CD8-positive, alpha-beta memory T cell (primary cell): Measurements from ENCODE around the gene RASSF7. TPM values are rescaled to one million over a fixed set of nuclear protein-coding genes. Genes with fewer than 3 reads are reported as not detected.

Experiments used
- CTCF ChIA-PET: fragments of 350-600 bp; sonication (Branson Sonifier 250); formaldehyde crosslinking; loops from one replicate; lab custom pipeline; 2021; ENCODE audit warnings: antibody characterized with exemption; lab: Charles Lee
- POLR2A ChIA-PET: fragments of 350-600 bp; sonication (Branson Sonifier 250); formaldehyde crosslinking; loops from one replicate; lab custom pipeline; 2021; ENCODE audit warnings: antibody characterized with exemption; lab: Charles Lee
- DNase-seq, 5 donors: peaks; one replicate each; pipeline versions ENCODE4 v3.0.0 to v3.0.0-alpha.2; 2020 to 2022; ENCODE audit warnings: mixed read lengths in 1 of 5
- H3K27ac ChIP-seq: one replicate; pipeline ENCODE4 v1.7.0; 2013; ENCODE audit warnings: low read depth, mild to moderate bottlenecking, low read length, moderate library complexity
- H3K27me3 ChIP-seq: 2 replicates; pipeline ENCODE4 v1.7.0; 2013; ENCODE audit warnings: low read length, mild to moderate bottlenecking; ENCODE audit not compliant: insufficient read depth, poor library complexity, severe bottlenecking
- H3K36me3 ChIP-seq: 2 replicates; pipeline ENCODE4 v1.7.0; 2013; ENCODE audit warnings: mild to moderate bottlenecking, low read length, moderate library complexity; ENCODE audit not compliant: insufficient read depth
- H3K4me1 ChIP-seq: 2 replicates; pipeline ENCODE4 v1.7.0; 2013; ENCODE audit warnings: mild to moderate bottlenecking, low read length, moderate library complexity; ENCODE audit not compliant: insufficient read depth
- H3K4me3 ChIP-seq: 2 replicates; pipeline ENCODE4 v1.7.0; 2013; ENCODE audit warnings: mild to moderate bottlenecking, low read length
- H3K9me3 ChIP-seq: 2 replicates; pipeline ENCODE4 v1.7.0; 2013; ENCODE audit warnings: mild to moderate bottlenecking, low read length
- H3K27ac Mint-ChIP-seq, 8 donors: one replicate each; pipeline ENCODE4 v1.8.0; 2020 to 2021; ENCODE audit warnings: mixed read lengths in 8 of 8, mild to moderate bottlenecking in 6 of 8, inconsistent platforms in 3 of 8, moderate library complexity in 3 of 8
- H3K27me3 Mint-ChIP-seq, 2 donors: one replicate each; pipeline ENCODE4 v1.8.0; 2020 to 2021; ENCODE audit warnings: mixed read lengths in 2 of 2, mild to moderate bottlenecking in 1 of 2, moderate library complexity in 1 of 2
- H3K36me3 Mint-ChIP-seq, 3 donors: one replicate each; pipeline ENCODE4 v1.8.0; 2020 to 2021; ENCODE audit warnings: mixed read lengths in 3 of 3, inconsistent platforms in 1 of 3, mild to moderate bottlenecking in 1 of 3
- H3K4me1 Mint-ChIP-seq, 3 donors: one replicate each; pipeline ENCODE4 v1.8.0; 2020 to 2021; ENCODE audit warnings: mixed read lengths in 3 of 3, inconsistent platforms in 1 of 3, mild to moderate bottlenecking in 1 of 3
- H3K4me3 Mint-ChIP-seq, 7 donors: one replicate each; pipeline ENCODE4 v1.8.0; 2020 to 2021; ENCODE audit warnings: mixed read lengths in 7 of 7, mild to moderate bottlenecking in 6 of 7, moderate library complexity in 4 of 7, inconsistent platforms in 2 of 7
- H3K9me3 Mint-ChIP-seq, 5 donors: one replicate each; pipeline ENCODE4 v1.8.0; 2020 to 2022; ENCODE audit warnings: mixed read lengths in 5 of 5, mild to moderate bottlenecking in 3 of 5, moderate library complexity in 2 of 5, inconsistent platforms in 1 of 5
- polyA plus RNA-seq: library from polyadenylated mRNA; unstranded; fragments of 300-500 nt; fragmentation: Illumina TruSeq; gene quantifications from one replicate; pipeline ENCODE4 v1.2.3, GENCODE V29; 2021
- total RNA-seq, 2 experiments: library from RNA; stranded (reverse); gene quantifications; one replicate each; pipeline ENCODE4 v1.2.3, GENCODE V29; 2021

Gene RASSF7
- total and polyA plus RNA-seq, 3 experiments from 2014 or later, result 20.4 to 39.7 (median 20.7) TPM

DNA sequence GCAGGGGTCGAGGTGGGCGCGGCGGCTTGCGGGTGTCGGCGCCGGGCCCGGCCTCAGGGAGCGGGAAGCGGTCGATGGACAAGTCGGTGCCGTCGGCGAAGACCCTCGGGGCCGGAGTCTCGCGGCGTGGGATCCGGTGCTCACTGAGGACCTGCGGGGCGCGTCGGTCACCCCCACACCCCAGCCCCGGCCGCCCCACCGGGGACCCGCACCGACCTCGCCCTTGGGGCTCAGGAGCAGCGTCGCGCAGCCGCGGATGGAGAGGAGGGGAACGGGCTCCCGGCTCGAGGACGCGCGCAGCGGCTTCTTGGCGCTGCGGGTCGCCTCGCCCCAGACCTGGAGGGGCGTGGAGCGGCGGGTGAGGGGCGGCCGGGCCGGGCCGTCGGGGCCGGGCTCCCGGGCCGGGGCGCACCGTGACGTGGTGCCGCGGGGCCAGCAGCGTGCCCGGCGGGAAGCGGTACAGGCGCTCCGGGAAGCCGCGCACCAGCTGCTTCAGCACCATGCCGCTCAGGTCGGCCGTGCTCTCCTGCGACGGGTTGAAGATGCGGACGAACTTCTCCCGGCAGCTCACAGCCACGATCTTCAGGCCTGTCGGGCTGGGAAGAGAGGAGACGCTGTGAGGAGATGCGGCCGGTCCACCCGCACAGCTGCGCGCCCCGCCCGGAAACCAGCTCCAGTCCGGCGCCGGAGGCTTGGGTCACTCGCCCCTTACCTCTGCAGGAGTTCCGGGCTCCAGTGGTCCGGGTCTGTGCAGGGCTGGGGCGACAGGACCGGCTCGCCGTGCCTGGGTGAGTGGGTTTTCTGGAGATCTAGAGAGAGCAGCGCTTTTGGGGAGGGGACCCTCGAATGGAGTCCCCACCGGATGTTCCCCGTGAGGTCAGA lies 4.7 kb upstream of the RASSF7 start:
- ChIA-PET POLR2A (interaction anchor here (0.7 to 1.8 kb wide), 5 partner anchors 13 to 169 kb away, joined by 3 to 13 read pairs (median 4); partner anchors contain the start of genes IRF7 and PHRF1), CTCF (interaction anchor here (0.6 to 4.0 kb wide), 14 partner anchors 10 to 208 kb away, joined by 3 to 49 read pairs (median 4); partner anchors contain the start of genes DEAF1, HRAS, LRRC56 and PHRF1)
- Histone ChIP-seq H3K4me3 (no peak overlapping the region), H3K27ac (no peak overlapping the region), H3K4me1 (peaks cover 18% of the 10 kb centered on the region), H3K27me3 (no peaks in the 10 kb centered on the region), H3K9me3 (no peaks in the 10 kb centered on the region), H3K36me3 (no peaks in the 10 kb centered on the region)
- Mint-ChIP-seq H3K4me1 (peaks cover 5 to 18% (median 6%) of the 10 kb centered on the region in 3 donors), H3K4me3 (peak overlapping the region in 6 of 7 donors; percentile 8 to 77 (median 58)), H3K27me3 (peaks cover 0 to 1% of the 10 kb centered on the region in 2 donors), H3K9me3 (no peaks in the 10 kb centered on the region), H3K36me3 (no peaks in the 10 kb centered on the region), H3K27ac (no peak overlapping the region)
- peak in 2 of 5 donors; percentile 23 to 53 for DNase-seq

DNA sequence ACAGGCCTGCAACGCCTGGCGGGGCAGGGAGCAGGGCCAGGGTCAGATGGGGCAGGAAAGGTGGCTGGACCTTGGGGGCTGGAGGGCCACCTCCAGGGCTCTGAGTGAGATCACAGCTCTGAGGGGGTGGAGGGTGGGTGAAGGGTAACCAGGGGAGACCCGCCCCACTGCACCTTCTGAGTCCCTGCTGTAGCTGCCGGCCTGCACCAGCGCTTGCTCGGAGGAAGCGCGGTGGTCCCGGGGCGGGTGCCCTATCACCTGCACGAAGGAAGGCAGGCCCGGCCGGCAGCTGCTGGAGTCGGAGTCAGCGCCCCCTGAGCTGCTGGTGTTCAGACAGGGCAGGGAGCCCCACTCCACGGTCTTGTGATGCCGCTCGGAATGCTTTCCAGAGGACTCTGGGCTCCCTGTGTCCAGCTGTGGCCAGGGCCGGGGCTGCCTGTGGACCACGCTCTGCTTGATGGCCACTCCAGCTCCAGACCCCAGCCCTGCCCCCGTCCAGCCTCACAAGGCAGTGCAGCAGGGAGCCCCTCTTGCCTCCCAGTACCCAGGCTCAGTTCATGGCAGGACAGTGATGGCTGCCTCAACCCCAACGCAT lies 4.0 kb upstream of the RASSF7 start:
- Mint-ChIP-seq H3K36me3 (peaks cover 0 to 3% (median 0%) of the 10 kb centered on the region in 3 donors), H3K4me3 (peak overlapping the region; percentile 23 to 77 (median 57)), H3K4me1 (peaks cover 10 to 24% (median 10%) of the 10 kb centered on the region in 3 donors), H3K27me3 (peaks cover 0 to 3% of the 10 kb centered on the region in 2 donors), H3K9me3 (no peaks in the 10 kb centered on the region), H3K27ac (peak overlapping the region in 4 of 8 donors; percentile 37 to 79 (median 56))
- no peak for DNase-seq
- no peaks in the 10 kb centered on the region for H3K36me3 ChIP-seq
- ChIA-PET POLR2A (interaction anchor here (0.7 to 1.0 kb wide), 3 partner anchors 12 to 59 kb away, joined by 3 to 5 read pairs (median 4); partner anchors contain the start of genes IRF7 and PHRF1), CTCF (interaction anchor here (0.7 to 4.0 kb wide), 8 partner anchors 9 to 170 kb away, joined by 3 to 49 read pairs (median 4); partner anchors contain the start of gene PHRF1)
- no peaks in the 10 kb centered on the region for H3K27me3 ChIP-seq
- H3K4me3 ChIP-seq, result no peak overlapping the region
- no peaks in the 10 kb centered on the region for H3K9me3 ChIP-seq
- H3K27ac ChIP-seq, result no peak overlapping the region
- peaks cover 22% of the 10 kb centered on the region for H3K4me1 ChIP-seq

DNA sequence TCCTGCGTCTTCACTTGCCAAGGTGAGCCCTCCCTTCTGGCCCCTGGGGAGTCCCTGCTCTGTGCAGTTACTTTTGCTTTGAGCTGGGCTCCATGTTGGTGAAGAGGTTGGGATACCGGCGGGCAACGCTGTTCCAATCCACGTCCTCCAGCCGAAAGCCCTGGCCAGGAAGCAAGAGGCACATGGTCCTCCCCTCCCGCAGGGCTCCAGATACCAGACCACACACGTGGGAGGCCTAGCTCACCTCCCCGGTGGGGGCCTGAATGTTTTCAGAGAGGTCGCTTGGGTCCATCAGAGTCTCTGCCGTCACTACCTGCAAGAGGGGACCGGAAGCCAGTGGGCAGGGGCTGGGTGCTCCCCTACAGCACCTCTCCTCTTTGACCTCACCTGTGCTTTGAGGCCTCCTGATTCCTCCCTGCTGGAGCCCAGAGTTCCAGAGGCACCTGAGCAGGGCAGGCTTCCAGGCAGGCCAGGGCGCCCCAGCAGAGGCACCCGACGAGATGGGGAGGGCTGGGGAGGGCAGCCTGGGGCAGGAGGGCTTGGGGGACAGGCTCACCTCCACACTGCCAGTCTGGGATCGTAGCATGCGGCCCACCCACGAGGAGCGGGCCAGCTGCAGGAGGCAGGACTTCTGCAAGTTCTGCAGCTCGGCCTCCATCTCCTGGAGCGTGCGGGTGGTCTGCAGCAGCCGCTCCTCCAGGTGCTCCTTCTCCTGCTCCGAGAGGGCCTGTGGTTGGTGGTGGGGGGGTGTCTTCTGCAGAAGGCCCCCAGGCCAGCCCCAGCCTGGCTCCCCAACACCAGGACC lies 3.2 kb upstream of the RASSF7 start:
- Mint-ChIP-seq H3K27ac (peak overlapping the region in 3 of 8 donors; percentile 37 to 60 (median 52)), H3K27me3 (peaks cover 0 to 3% of the 10 kb centered on the region in 2 donors), H3K9me3 (no peaks in the 10 kb centered on the region), H3K36me3 (peaks cover 0 to 3% (median 0%) of the 10 kb centered on the region in 3 donors), H3K4me3 (peak overlapping the region in 5 of 7 donors; percentile 19 to 77 (median 46)), H3K4me1 (peaks cover 10 to 27% (median 10%) of the 10 kb centered on the region in 3 donors)
- H3K36me3 ChIP-seq, result no peaks in the 10 kb centered on the region
- DNase-seq, result peak in 1 of 5 donors; percentile 48
- CTCF ChIA-PET, result interaction anchor here (1.2 to 4.0 kb wide), 4 partner anchors 8 to 169 kb away, joined by 3 to 49 read pairs (median 16); partner anchors contain the start of gene PHRF1
- POLR2A ChIA-PET, result interaction anchor here (0.6 to 1.0 kb wide), 2 partner anchors 18 to 219 kb away, joined by 3 to 7 read pairs; partner anchors contain the start of gene PHRF1
- no peak overlapping the region for H3K4me3 ChIP-seq
- no peaks in the 10 kb centered on the region for H3K27me3 ChIP-seq
- no peaks in the 10 kb centered on the region for H3K9me3 ChIP-seq
- no peak overlapping the region for H3K27ac ChIP-seq
- peaks cover 29% of the 10 kb centered on the region for H3K4me1 ChIP-seq

- Histone ChIP-seq H3K36me3 (no peaks in the 10 kb centered on the region), H3K9me3 (no peaks in the 10 kb centered on the region), H3K27ac (no peak overlapping the region), H3K4me1 (peaks cover 29% of the 10 kb centered on the region), H3K4me3 (no peak overlapping the region), H3K27me3 (no peaks in the 10 kb centered on the region)
- Mint-ChIP-seq H3K27ac (peak overlapping the region in 1 of 8 donors; percentile 90), H3K4me1 (peaks cover 10 to 27% (median 10%) of the 10 kb centered on the region in 3 donors), H3K36me3 (peaks cover 0 to 4% (median 0%) of the 10 kb centered on the region in 3 donors), H3K27me3 (peaks cover 0 to 3% of the 10 kb centered on the region in 2 donors), H3K4me3 (peak overlapping the region in 2 of 7 donors; percentile 43 to 75), H3K9me3 (no peaks in the 10 kb centered on the region)
- ChIA-PET POLR2A (no interaction called here), CTCF (no interaction called here)
- DNase-seq, result no peak
Observed at GRCh38 chr11:558503-558902, 2.3 kb upstream of the RASSF7 start.

DNA sequence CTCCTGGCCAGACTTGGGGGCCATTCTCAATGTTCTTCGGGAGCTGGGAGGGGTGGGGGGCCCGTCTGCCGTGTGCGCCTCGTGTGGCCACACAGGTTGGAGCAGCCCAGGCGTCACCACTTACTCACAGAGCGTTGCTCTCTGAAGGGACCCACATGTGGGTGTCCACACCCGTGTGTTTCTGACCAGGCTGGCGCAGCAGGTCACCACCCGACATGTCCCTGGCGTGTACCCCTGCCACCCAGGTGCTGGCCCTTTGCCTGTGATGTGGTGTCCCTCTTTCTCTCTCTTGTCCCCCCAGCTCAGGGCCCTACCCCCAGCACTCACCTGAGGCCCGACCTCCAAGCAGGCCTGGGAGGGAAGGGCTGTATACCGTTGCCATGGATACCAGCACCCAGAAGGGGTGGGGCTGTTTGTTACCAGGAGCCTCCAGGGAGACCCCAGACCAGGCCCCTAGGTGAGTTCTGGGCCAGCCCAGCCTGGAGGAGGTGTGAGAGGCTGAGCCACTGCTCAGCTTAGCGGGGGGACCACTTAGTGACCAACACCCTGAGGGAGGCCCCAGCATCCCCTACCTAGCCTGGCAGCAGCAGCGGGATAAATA lies 1.6 kb upstream of the RASSF7 start:
- CTCF ChIA-PET, result interaction anchor here (0.9 to 1.6 kb wide), 4 partner anchors 17 to 167 kb away, joined by 3 to 5 read pairs (median 4); partner anchors contain the start of genes HRAS and PHRF1
- peak in 2 of 5 donors; percentile 18 to 65 for DNase-seq
- peaks cover 0 to 3% of the 10 kb centered on the region in 2 donors for H3K27me3 Mint-ChIP-seq
- no peaks in the 10 kb centered on the region for H3K9me3 Mint-ChIP-seq
- peak overlapping the region; percentile 51 for H3K27ac ChIP-seq
- no peaks in the 10 kb centered on the region for H3K36me3 ChIP-seq
- H3K4me3 ChIP-seq, result no peak overlapping the region
- peaks cover 0 to 8% (median 0%) of the 10 kb centered on the region in 3 donors for H3K36me3 Mint-ChIP-seq
- peak overlapping the region in 2 of 7 donors; percentile 39 to 75 for H3K4me3 Mint-ChIP-seq
- peak overlapping the region in 3 of 8 donors; percentile 59 to 93 (median 90) for H3K27ac Mint-ChIP-seq
- H3K27me3 ChIP-seq, result no peaks in the 10 kb centered on the region
- POLR2A ChIA-PET, result interaction anchor here (1.5 kb wide), 1 partner anchor 56 kb away, joined by 5 read pairs; the partner anchor contains the start of gene IRF7
- peaks cover 10 to 27% (median 10%) of the 10 kb centered on the region in 3 donors for H3K4me1 Mint-ChIP-seq
- H3K9me3 ChIP-seq, result no peaks in the 10 kb centered on the region
- H3K4me1 ChIP-seq, result peaks cover 24% of the 10 kb centered on the region

- H3K4me3 ChIP-seq, result peak overlapping the region; percentile 49
- Mint-ChIP-seq H3K9me3 (no peaks in the 10 kb centered on the region), H3K36me3 (peaks cover 0 to 11% (median 0%) of the 10 kb centered on the region in 3 donors), H3K4me1 (peaks cover 10 to 27% (median 10%) of the 10 kb centered on the region in 3 donors), H3K27ac (peak overlapping the region; percentile 69 to 94 (median 86)), H3K4me3 (peak overlapping the region; percentile 56 to 93 (median 81)), H3K27me3 (peaks cover 0 to 3% of the 10 kb centered on the region in 2 donors)
- H3K9me3 ChIP-seq, result no peaks in the 10 kb centered on the region
- H3K36me3 ChIP-seq, result no peaks in the 10 kb centered on the region
- H3K27me3 ChIP-seq, result no peaks in the 10 kb centered on the region
- H3K4me1 ChIP-seq, result peaks cover 18% of the 10 kb centered on the region
- CTCF ChIA-PET, result interaction anchor here (0.9 to 1.6 kb wide), 4 partner anchors 16 to 167 kb away, joined by 3 to 5 read pairs (median 4); partner anchors contain the start of genes HRAS and PHRF1
- DNase-seq, result peak in 3 of 5 donors; percentile 9 to 57 (median 33)
- peak overlapping the region; percentile 74 for H3K27ac ChIP-seq
- POLR2A ChIA-PET, result interaction anchor here (0.6 to 1.5 kb wide), 3 partner anchors 25 to 153 kb away, joined by 3 to 10 read pairs (median 5); partner anchors contain the start of gene IRF7
Observed at GRCh38 chr11:559712-560304, 962 bp upstream of the RASSF7 start.
